NT2/D1 (cell line): ENCODE results near the gene PSMD12.

Source experiments
- SUZ12 ChIP-seq: IDR thresholded peaks from 2 replicates; pipeline ENCODE4 v1.6.1; 2011; ENCODE audit not compliant: insufficient read length, insufficient read depth; ENCODE audit errors: extremely low read depth
- YY1 ChIP-seq: IDR thresholded peaks from 2 replicates; pipeline ENCODE4 v1.6.1; 2011; ENCODE audit not compliant: insufficient read length, insufficient read depth
- ZNF274 ChIP-seq: IDR thresholded peaks from 2 replicates; pipeline ENCODE4 v1.6.1; 2011; ENCODE audit warnings: mild to moderate bottlenecking, low read depth, low read length

GRCh38 chr17:67375054-67375427 is 8.7 kb upstream of the PSMD12 start:
- TF ChIP-seq YY1: no peak
- no peak for TF ChIP-seq SUZ12
- no peak for TF ChIP-seq ZNF274
